ENCODE data around the gene C20orf173.

DNA sequence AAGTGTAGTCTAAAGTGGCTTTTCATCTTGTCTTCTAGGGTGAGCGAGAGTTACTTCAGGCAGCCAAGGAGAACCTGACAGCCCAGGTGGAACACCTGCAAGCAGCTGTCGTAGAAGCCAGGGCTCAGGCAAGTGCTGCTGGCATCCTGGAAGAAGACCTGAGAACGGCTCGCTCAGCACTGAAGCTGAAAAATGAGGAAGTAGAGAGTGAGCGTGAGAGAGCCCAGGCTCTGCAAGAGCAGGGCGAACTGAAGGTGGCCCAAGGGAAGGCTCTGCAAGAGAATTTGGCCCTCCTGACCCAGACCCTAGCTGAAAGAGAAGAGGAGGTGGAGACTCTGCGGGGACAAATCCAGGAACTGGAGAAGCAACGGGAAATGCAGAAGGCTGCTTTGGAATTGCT lies 27.1 kb downstream of the C20orf173 start:
- TF ChIP-seq EZH2phosphoT487 (IDR thresholded peaks at IDR 0.05; ENCODE audit: insufficient read depth, low read depth) (no peak), EZH2 (IDR thresholded peaks at IDR 0.05; ENCODE audit: insufficient read depth, poor library complexity, severe bottlenecking) (no peak)
